D341Med (cell line): ENCODE measurements around the gene ZBED4.

ENCODE experiments used
- DNase-seq: peaks from one replicate; pipeline ENCODE4 v3.0.0; 2012; ENCODE audit warnings: low spot score

The ZBED4 gene

DNA sequence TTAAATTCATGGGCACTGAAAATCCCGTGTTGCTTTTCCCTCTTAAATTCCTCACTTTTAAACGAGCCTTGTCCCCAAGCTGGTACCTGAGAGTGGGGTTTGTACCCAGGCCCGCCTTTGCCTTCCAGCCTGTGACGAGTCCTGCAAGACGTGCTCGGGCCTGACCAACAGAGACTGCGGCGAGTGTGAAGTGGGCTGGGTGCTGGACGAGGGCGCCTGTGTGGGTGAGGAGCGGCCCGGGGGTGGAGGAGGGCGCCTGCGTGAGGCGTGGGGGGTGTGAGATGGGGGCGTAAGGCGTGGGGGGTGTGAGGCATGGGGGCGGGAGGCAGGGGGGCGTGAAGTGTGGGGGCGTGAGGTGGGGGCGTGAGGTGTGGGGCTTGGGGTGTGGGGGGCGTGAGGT, 68.8 kb downstream of the ZBED4 start:
- DNase-seq = no peak

GRCh38 chr22:49922926-49923325, 69.3 kb downstream of the ZBED4 start:
- no peak for DNase-seq

- no peak for DNase-seq
Observed at GRCh38 chr22:49923445-49923844, 69.8 kb downstream of the ZBED4 start.

GRCh38 chr22:49924113-49924833, 70.6 kb downstream of the ZBED4 start:
- no peak for DNase-seq

- DNase-seq = no peak
Observed at GRCh38 chr22:49925525-49926128, 72.0 kb downstream of the ZBED4 start.

DNA sequence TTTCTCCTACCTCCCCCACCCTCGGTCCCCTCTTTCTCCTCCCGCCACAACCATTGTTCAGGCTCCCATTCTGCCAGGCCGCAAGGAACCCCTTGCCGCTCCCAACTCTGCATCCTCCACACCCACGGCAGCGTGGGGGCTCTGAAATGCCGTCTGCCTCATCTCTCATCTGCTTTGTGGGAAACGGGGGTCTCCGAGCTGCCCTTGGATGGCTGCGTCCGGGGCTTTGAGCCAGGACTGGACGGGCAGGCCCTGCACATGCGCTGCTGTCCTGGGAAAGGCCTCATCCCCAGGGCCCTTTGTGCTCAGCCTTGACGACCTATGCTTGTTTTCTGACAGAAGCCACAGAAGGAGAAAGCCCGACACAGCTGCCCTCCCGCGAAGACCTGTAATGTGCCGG, 73.3 kb downstream of the ZBED4 start:
- no peak for DNase-seq

GRCh38 chr22:49927483-49928184, 74.0 kb downstream of the ZBED4 start:
- DNase-seq = no peak

DNA sequence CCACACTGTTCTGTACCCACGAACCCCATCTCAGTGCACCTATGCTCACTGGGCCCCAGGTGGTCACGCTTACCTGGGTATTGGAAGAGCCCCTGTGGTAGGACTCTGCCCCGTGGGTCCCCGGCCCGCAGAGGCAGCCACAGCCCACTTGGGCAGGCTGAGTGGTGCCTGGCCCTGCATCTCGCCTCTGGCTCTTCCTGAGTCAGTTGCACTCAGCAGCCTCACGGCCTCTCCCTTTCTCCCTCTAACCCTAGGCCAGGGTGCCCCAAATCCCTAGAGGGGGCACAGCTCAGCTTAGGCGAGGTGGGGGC, 74.5 kb downstream of the ZBED4 start:
- DNase-seq = no peak

- DNase-seq = no peak
Observed at GRCh38 chr22:49928555-49929210, 75.0 kb downstream of the ZBED4 start.

- DNase-seq = peak; percentile 97
Observed at GRCh38 chr22:49929211-49929979, 75.8 kb downstream of the ZBED4 start.

- no peak for DNase-seq
Observed at GRCh38 chr22:49929994-49930575, 76.4 kb downstream of the ZBED4 start.

DNA sequence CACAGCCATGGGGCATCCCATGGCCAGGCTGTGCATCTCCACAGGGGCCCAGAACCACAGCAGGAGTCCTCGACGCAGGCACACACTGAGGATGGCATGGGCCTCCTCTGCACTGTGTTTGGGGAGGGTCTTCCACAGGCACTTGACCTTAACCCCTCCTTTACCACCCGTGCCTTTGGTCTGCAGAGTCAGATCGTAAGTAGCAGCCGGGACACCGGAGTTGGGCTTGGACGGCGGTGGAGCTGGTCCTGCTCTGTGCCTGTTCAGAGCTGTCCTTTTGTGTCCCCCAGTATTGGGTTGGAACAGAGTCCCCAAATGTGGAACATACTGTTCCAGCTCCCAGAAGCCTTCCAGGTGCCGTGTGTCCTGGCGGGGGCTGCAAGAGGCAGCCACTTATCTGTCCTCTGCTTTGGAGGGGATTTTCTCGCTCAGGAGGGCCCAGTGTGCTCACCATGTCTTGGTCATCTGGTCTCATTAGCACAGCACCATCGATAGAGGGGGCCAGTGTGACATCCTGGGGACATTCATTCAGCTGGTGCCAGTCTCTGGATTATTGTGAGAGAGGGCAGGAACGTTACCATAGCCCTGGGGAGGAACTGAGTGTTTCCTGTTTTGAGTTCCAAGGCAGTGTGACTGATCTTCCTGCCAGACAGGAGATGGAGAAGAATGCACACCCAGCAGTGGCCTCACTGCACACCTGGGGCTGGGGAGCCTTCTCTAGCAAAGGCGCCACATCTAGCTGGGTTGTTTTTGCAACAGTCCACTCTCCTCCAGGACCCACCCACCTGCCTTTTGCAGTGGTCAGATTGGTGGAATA, 77.2 kb downstream of the ZBED4 start:
- no peak for DNase-seq

- DNase-seq = no peak
Observed at GRCh38 chr22:49933236-49934159, 79.9 kb downstream of the ZBED4 start.

- DNase-seq = no peak
Observed at GRCh38 chr22:49934160-49934890, 80.7 kb downstream of the ZBED4 start.

DNA sequence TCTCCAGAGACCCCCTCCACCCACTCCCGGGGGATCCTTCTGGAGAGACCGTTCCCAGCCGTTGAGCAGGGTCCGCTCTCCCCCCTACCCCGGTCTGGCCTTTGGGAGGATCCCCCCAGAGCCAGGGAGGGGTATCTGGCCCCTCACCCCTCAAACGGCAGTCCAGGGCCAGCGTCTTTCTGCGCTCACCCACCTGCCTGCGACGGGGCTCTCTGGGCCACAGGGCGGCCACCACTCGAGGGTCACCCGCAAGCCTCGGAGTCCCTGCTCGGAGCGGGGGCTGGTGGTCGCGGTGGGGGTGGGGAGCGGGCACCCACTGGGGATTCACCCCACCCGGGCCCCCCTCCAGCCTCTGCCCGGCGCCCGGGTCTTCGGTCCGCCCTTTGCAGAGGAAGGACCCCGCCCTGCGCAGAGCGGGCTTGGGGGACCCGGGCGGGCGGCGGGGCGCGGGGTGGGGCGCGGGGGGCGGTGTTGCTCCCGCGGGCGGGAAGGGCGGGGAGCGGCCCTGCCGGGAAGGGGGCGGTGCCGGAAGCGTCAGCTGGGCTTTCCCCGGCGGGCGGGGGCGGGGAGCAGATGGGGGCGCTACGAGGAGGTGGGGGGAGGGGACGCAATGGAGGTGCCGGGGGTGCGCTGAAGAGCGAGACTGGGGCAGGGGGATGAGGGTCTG, 81.4 kb downstream of the ZBED4 start:
- peak; percentile 67 for DNase-seq

DNA sequence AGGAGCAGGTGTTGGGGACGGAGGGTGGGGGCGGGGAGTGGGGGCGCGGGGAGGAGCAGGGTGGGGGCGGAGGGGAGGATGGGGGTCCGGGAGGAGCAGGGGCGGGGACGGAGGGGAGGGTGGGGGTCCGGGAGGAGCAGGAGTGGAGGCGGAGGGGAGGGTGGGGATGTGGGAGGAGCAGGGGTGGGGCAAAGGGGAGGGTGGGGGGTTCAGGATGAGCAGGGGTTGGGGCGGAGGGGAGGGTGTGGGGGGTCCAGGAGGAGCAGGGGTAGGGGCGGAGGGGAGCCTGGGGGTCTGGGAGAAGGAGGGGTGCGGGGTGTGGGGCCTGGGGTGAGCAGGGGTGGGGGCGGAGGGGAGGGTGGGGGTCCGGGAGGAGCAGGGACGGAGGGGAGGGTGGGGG, 81.9 kb downstream of the ZBED4 start:
- DNase-seq = no peak

GRCh38 chr22:49936018-49936972, 82.7 kb downstream of the ZBED4 start:
- peak; percentile 70 for DNase-seq
